ENCODE results near the gene CYP24A1. TPM values are rescaled to one million over a fixed set of nuclear protein-coding genes. Genes with fewer than 3 reads are reported as not detected.

CYP24A1 gene
- total and polyA plus RNA-seq, 2 of the 13 experiments (the other 11 are each of a cell fraction or from before 2014, with no cell fraction given): 9.4 to 32.7 TPM

DNA sequence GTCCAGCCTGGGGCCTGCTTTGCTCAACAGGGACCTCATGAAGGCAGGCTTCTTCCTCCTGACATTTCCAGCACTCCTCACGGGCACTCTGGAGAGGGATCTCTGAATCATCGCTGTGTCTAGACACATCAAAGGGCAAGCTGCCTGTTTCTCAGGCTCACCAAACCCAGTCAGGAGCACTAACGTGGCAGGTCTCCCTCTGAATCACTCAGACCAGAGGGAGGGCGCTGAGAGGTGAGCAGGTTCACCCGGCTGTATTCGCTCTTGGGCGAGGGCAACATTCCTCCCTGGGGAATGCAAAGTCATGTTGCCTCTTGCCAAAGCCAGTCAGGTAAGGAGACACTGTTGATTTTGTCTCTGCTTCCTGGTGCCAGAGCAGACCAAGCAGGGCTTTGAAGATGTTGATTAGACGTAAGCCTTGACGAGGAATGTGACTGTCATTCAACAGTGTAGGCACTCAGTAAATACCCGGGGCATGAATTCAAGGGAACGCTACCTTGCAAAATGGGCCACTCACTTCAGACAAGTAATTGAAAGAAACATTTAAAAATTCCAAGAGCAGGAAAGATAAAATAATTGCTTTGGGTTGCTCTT lies 50.1 kb downstream of the CYP24A1 start (continued):
- TF ChIP-seq FOXO1 (CRISPR knock-in tag; IDR thresholded peaks at IDR 0.05): peak; percentile 98
- TF ChIP-seq MAFK (conservative IDR thresholded peaks at IDR 0.05 in 1 of 2, IDR thresholded peaks at IDR 0.05 in 1 of 2; ENCODE audit: low read length in 2 of 2): peak; percentile 81 to 97
- TF ChIP-seq PHF20 (CRISPR knock-in tag; IDR thresholded peaks at IDR 0.05): peak; percentile 17; the same call in 1 of the 2 replicates
- TF ChIP-seq TAF1 (CRISPR knock-in tag; IDR thresholded peaks at IDR 0.05): peak; percentile 90
- peak; percentile 93 for TF ChIP-seq MAFF (IDR thresholded peaks at IDR 0.05; ENCODE audit: low read depth, low read length)
- 0 out of 2 replicates have a peak, but pooled peaks have one; percentile 70 for TF ChIP-seq EEA1 (CRISPR knock-in tag; IDR thresholded peaks at IDR 0.05; ENCODE audit: borderline replicate concordance)
- TF ChIP-seq, protein P1, sequence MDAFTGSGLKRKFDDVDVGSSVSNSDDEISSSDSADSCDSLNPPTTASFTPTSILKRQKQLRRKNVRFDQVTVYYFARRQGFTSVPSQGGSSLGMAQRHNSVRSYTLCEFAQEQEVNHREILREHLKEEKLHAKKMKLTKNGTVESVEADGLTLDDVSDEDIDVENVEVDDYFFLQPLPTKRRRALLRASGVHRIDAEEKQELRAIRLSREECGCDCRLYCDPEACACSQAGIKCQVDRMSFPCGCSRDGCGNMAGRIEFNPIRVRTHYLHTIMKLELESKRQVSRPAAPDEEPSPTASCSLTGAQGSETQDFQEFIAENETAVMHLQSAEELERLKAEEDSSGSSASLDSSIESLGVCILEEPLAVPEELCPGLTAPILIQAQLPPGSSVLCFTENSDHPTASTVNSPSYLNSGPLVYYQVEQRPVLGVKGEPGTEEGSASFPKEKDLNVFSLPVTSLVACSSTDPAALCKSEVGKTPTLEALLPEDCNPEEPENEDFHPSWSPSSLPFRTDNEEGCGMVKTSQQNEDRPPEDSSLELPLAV (CRISPR knock-in tag; conservative IDR thresholded peaks at IDR 0.05; ENCODE audit: low read depth): no peak
- TF ChIP-seq ZNF44 (CRISPR knock-in tag; IDR thresholded peaks at IDR 0.05): peak; percentile 98
- TF ChIP-seq, protein P2, sequence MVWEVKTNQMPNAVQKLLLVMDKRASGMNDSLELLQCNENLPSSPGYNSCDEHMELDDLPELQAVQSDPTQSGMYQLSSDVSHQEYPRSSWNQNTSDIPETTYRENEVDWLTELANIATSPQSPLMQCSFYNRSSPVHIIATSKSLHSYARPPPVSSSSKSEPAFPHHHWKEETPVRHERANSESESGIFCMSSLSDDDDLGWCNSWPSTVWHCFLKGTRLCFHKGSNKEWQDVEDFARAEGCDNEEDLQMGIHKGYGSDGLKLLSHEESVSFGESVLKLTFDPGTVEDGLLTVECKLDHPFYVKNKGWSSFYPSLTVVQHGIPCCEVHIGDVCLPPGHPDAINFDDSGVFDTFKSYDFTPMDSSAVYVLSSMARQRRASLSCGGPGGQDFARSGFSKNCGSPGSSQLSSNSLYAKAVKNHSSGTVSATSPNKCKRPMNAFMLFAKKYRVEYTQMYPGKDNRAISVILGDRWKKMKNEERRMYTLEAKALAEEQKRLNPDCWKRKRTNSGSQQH (CRISPR knock-in tag; IDR thresholded peaks at IDR 0.05; ENCODE audit: low read depth): peak; percentile 88; the same call in 1 of the 2 replicates
- TF ChIP-seq IKZF1 (IDR thresholded peaks at IDR 0.05): no peak
- peak; percentile 92 for TF ChIP-seq MXD4 (CRISPR knock-in tag; IDR thresholded peaks at IDR 0.05)
- TF ChIP-seq SNRNP70 (IDR thresholded peaks at IDR 0.05; ENCODE audit: low read depth, low read length): no peak
- peak; percentile 98; the same call in 1 of the 2 replicates for TF ChIP-seq MTA1 (CRISPR knock-in tag; IDR thresholded peaks at IDR 0.05; ENCODE audit: borderline replicate concordance)
- TF ChIP-seq ZNF768 (CRISPR knock-in tag; IDR thresholded peaks at IDR 0.05): peak; percentile 54; the same call in 1 of the 2 replicates
- TF ChIP-seq MED13 (CRISPR knock-in tag; IDR thresholded peaks at IDR 0.05): peak; percentile 98
- TF ChIP-seq, protein P3, sequence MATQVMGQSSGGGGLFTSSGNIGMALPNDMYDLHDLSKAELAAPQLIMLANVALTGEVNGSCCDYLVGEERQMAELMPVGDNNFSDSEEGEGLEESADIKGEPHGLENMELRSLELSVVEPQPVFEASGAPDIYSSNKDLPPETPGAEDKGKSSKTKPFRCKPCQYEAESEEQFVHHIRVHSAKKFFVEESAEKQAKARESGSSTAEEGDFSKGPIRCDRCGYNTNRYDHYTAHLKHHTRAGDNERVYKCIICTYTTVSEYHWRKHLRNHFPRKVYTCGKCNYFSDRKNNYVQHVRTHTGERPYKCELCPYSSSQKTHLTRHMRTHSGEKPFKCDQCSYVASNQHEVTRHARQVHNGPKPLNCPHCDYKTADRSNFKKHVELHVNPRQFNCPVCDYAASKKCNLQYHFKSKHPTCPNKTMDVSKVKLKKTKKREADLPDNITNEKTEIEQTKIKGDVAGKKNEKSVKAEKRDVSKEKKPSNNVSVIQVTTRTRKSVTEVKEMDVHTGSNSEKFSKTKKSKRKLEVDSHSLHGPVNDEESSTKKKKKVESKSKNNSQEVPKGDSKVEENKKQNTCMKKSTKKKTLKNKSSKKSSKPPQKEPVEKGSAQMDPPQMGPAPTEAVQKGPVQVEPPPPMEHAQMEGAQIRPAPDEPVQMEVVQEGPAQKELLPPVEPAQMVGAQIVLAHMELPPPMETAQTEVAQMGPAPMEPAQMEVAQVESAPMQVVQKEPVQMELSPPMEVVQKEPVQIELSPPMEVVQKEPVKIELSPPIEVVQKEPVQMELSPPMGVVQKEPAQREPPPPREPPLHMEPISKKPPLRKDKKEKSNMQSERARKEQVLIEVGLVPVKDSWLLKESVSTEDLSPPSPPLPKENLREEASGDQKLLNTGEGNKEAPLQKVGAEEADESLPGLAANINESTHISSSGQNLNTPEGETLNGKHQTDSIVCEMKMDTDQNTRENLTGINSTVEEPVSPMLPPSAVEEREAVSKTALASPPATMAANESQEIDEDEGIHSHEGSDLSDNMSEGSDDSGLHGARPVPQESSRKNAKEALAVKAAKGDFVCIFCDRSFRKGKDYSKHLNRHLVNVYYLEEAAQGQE (IDR thresholded peaks at IDR 0.05; ENCODE audit: borderline replicate concordance in 1 of 2, low read depth in 1 of 2, low read length in 2 of 2): peak in 1 of 2 experiments; percentile 2; a peak in 1 of 4 replicates
- peak; percentile 78 for TF ChIP-seq PHF5A (CRISPR knock-in tag; IDR thresholded peaks at IDR 0.05; ENCODE audit: low read depth, unreplicated experiment)
- peak; percentile 89 for TF ChIP-seq ZBTB20 (CRISPR knock-in tag; IDR thresholded peaks at IDR 0.05; ENCODE audit: borderline replicate concordance, low read depth)
- TF ChIP-seq MEIS1 (CRISPR knock-in tag; IDR thresholded peaks at IDR 0.05; ENCODE audit: borderline replicate concordance): peak; percentile 74
- TF ChIP-seq RBM22 (optimal IDR thresholded peaks at IDR 0.05; ENCODE audit: low read length): peak; percentile 74
- no peak for TF ChIP-seq JDP2 (CRISPR knock-in tag; IDR thresholded peaks at IDR 0.05; ENCODE audit: borderline replicate concordance)
- TF ChIP-seq ZNF343 (CRISPR knock-in tag; IDR thresholded peaks at IDR 0.05): 0 out of 2 replicates have a peak, but pooled peaks have one; percentile 51
- peak; percentile 80; the same call in 1 of the 2 replicates for TF ChIP-seq SMAD1 (CRISPR knock-in tag; IDR thresholded peaks at IDR 0.05; ENCODE audit: borderline replicate concordance, low read depth)
- TF ChIP-seq TEAD2 (CRISPR knock-in tag; IDR thresholded peaks at IDR 0.05): no peak
- 0 out of 2 replicates have a peak, but pooled peaks have one; percentile 85 for TF ChIP-seq NRL (CRISPR knock-in tag; IDR thresholded peaks at IDR 0.05; ENCODE audit: borderline replicate concordance)
